Cardiac fibroblast (primary cell): Measurements from ENCODE around the gene PCCA.

Experiments used
- DNase-seq, 2 donors: peaks; one replicate each; pipeline versions ENCODE4 v3.0.0 to v3.0.0-alpha.2; 2010; ENCODE audit warnings: low read depth in 2 of 2
- H3K4me3 ChIP-seq, 2 donors: replicated peaks in 1 of 2; 1 replicate in 1 of 2; 2 replicates in 1 of 2; pipeline ENCODE4 v1.5.1; 2011; ENCODE audit warnings: low read depth in 2 of 2, low read length in 2 of 2, mild to moderate bottlenecking in 2 of 2, moderate library complexity in 1 of 2
- CTCF ChIP-seq: IDR thresholded peaks from one replicate; pipeline ENCODE4 v1.5.1; 2011; ENCODE audit warnings: low read depth, mild to moderate bottlenecking, low read length, inconsistent platforms

Gene PCCA

GRCh38 chr13:100440751-100441425 lies 352.0 kb downstream of the PCCA start:
- no peak overlapping the region for H3K4me3 ChIP-seq
- peak; percentile 45 to 70 for DNase-seq
- TF ChIP-seq CTCF: no peak

- no peak for DNase-seq
- no peak for TF ChIP-seq CTCF
- no peak overlapping the region for H3K4me3 ChIP-seq
Observed at GRCh38 chr13:100442095-100442832, 353.4 kb downstream of the PCCA start.

- no peak overlapping the region for H3K4me3 ChIP-seq
- no peak for DNase-seq
- TF ChIP-seq CTCF: no peak
Observed at GRCh38 chr13:100443278-100443997, 354.5 kb downstream of the PCCA start.

GRCh38 chr13:100443998-100444328 lies 355.1 kb downstream of the PCCA start:
- no peak for DNase-seq
- H3K4me3 ChIP-seq: no peak overlapping the region
- no peak for TF ChIP-seq CTCF

GRCh38 chr13:100447831-100448230 lies 358.9 kb downstream of the PCCA start:
- no peak overlapping the region for H3K4me3 ChIP-seq
- DNase-seq: no peak
- no peak for TF ChIP-seq CTCF

GRCh38 chr13:100451923-100452322 lies 363.0 kb downstream of the PCCA start:
- no peak for DNase-seq
- no peak for TF ChIP-seq CTCF
- H3K4me3 ChIP-seq: no peak overlapping the region
